Caco-2 (cell line): Measurements from ENCODE around the gene FLAD1. TPM values are rescaled to one million over a fixed set of nuclear protein-coding genes. Genes with fewer than 3 reads are reported as not detected.

Source experiments
- BruUV-seq: library from RNA; stranded (reverse); fragments of 400-500 nt; replicated peaks from 2 replicates; lab custom pipeline; 2021; lab: Mats Ljungman, UMichigan
- CTCF ChIA-PET: fragments of 300-600 bp; sonication (Branson Sonifier 250); formaldehyde crosslinking; loops from one replicate; lab custom pipeline; 2022; ENCODE audit warnings: antibody characterized with exemption; lab: Charles Lee
- POLR2A ChIA-PET: fragments of 300-600 bp; sonication (Branson Sonifier 250); formaldehyde crosslinking; loops from one replicate; lab custom pipeline; 2022; ENCODE audit warnings: antibody characterized with exemption; lab: Charles Lee
- DNase-seq, 2 experiments: peaks; one replicate each; pipeline versions ENCODE4 v3.0.0 to v3.0.0-alpha.2; 2020 to 2022
- H3K27me3 ChIP-seq: replicated peaks from 2 replicates; pipeline ENCODE4 v1.6.0; 2011; ENCODE audit warnings: low read length; ENCODE audit not compliant: control insufficient read depth, insufficient read depth
- H3K36me3 ChIP-seq: 2 replicates; pipeline ENCODE4 v1.5.1; 2011; ENCODE audit warnings: low read length; ENCODE audit not compliant: control insufficient read depth, insufficient read depth
- H3K4me1 ChIP-seq: fragments of 250-450 bp; sonication (Bioruptor Pico); 2 replicates; pipeline ENCODE4 v1.5.1; 2020; ENCODE audit warnings: mild to moderate bottlenecking
- H3K4me3 ChIP-seq: 2 replicates; pipeline ENCODE4 v1.5.1; 2011; ENCODE audit warnings: low read depth, mild to moderate bottlenecking, control low read depth, low read length
- H3K9me3 ChIP-seq: fragments of 250-450 bp; sonication (Bioruptor Pico); 2 replicates; pipeline ENCODE4 v1.5.1; 2020; ENCODE audit warnings: mild to moderate bottlenecking, moderate library complexity
- H3K27ac Mint-ChIP-seq: one replicate; pipeline ENCODE4 v1.8.0; 2022; ENCODE audit warnings: mixed read lengths; ENCODE audit not compliant: unreplicated experiment
- H3K27me3 Mint-ChIP-seq: one replicate; pipeline ENCODE4 v1.8.0; 2022; ENCODE audit warnings: mixed read lengths; ENCODE audit not compliant: insufficient read depth, unreplicated experiment
- H3K36me3 Mint-ChIP-seq: one replicate; pipeline ENCODE4 v1.8.0; 2022; ENCODE audit warnings: mild to moderate bottlenecking, mixed read lengths; ENCODE audit not compliant: insufficient read depth, unreplicated experiment
- H3K4me1 Mint-ChIP-seq: one replicate; pipeline ENCODE4 v1.8.0; 2022; ENCODE audit warnings: low read depth, mixed read lengths; ENCODE audit not compliant: unreplicated experiment
- H3K4me3 Mint-ChIP-seq: one replicate; pipeline ENCODE4 v1.8.0; 2022; ENCODE audit warnings: mild to moderate bottlenecking, moderate library complexity, mixed read lengths; ENCODE audit not compliant: unreplicated experiment
- H3K9me3 Mint-ChIP-seq: one replicate; pipeline ENCODE4 v1.8.0; 2022; ENCODE audit warnings: mixed read lengths; ENCODE audit not compliant: unreplicated experiment
- intact Hi-C: fragments of 100-400 bp; cut with micrococcal nuclease; formaldehyde crosslinking; loops from one replicate; pipeline ENCODE4 v1.10.0; 2022; ENCODE audit not compliant: unreplicated experiment
- total RNA-seq: library from RNA; stranded (reverse); gene quantifications from 2 replicates; pipeline ENCODE4 v1.2.3, GENCODE V29; 2022
- TF ChIP-seq, protein P1 (sequence below), 2 experiments: fragments of 200-600 bp in 1 of 2; IDR thresholded peaks; 1 replicate in 1 of 2; 2 replicates in 1 of 2; pipeline versions ENCODE4 v1.5.1 to v1.8.0; 2011 to 2022; ENCODE audit warnings: antibody characterized with exemption in 1 of 2, control low read depth in 1 of 2, inconsistent platforms in 1 of 2, low read depth in 1 of 2, low read length in 1 of 2, mild to moderate bottlenecking in 1 of 2, moderate library complexity in 1 of 2; ENCODE audit not compliant: insufficient read depth in 1 of 2, severe bottlenecking in 1 of 2, unreplicated experiment in 1 of 2

The FLAD1 gene
- total RNA-seq, 1 experiment from 2014 or later, result 51.3 TPM

DNA sequence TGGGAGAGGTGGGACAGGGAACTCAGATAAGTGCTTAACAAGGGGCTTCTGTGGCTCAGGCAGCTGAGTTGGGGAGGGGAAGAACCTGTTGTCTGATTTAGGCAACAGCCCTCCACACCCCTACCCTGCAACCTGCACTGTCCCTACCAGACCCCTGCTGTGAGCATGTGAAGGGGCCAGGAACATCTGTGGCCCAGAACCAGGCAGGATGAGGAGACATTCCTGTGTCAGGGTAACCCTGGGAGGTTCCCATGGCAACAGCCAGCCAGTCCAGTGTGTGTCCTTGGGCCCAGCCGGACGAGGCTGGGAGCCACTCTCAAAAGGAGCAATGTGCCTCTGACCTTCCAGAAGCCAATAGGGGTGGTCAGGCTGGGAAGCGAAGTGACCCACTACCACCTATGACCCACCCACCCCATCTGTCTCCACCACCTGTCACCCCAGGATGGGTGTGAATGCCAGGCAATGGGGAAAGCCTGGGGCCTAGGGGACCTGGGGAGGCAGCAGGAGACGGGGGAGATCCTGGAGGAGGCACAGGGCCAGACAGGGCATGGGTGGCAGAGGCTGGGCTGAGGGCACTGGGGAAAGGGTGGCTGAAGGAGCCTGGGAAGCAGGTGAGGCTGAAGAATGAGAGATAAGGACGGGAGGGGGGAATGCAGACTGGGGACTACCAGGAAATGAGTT, 41.7 kb upstream of the FLAD1 start:
- no peak overlapping the region for H3K4me3 ChIP-seq
- CTCF ChIA-PET, result interaction anchor here (0.6 kb wide), 1 partner anchor 32 kb away, joined by 3 read pairs; no protein-coding TSS in a partner anchor
- no peaks in the 10 kb centered on the region for H3K36me3 ChIP-seq
- no peaks in the 10 kb centered on the region for H3K27me3 ChIP-seq
- intact Hi-C loops, result no loop called here
- peaks cover 31% of the 10 kb centered on the region for H3K4me1 Mint-ChIP-seq
- H3K4me1 ChIP-seq, result peaks cover 13% of the 10 kb centered on the region
- TF ChIP-seq, protein P1, sequence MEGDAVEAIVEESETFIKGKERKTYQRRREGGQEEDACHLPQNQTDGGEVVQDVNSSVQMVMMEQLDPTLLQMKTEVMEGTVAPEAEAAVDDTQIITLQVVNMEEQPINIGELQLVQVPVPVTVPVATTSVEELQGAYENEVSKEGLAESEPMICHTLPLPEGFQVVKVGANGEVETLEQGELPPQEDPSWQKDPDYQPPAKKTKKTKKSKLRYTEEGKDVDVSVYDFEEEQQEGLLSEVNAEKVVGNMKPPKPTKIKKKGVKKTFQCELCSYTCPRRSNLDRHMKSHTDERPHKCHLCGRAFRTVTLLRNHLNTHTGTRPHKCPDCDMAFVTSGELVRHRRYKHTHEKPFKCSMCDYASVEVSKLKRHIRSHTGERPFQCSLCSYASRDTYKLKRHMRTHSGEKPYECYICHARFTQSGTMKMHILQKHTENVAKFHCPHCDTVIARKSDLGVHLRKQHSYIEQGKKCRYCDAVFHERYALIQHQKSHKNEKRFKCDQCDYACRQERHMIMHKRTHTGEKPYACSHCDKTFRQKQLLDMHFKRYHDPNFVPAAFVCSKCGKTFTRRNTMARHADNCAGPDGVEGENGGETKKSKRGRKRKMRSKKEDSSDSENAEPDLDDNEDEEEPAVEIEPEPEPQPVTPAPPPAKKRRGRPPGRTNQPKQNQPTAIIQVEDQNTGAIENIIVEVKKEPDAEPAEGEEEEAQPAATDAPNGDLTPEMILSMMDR (IDR thresholded peaks at IDR 0.05; ENCODE audit: insufficient read depth in 1 of 2, low read depth in 1 of 2, low read length in 1 of 2, severe bottlenecking in 1 of 2, unreplicated experiment in 1 of 2), result no peak
- no peaks in the 10 kb centered on the region for H3K9me3 Mint-ChIP-seq
- H3K27me3 Mint-ChIP-seq, result no peaks in the 10 kb centered on the region
- peak overlapping the region; percentile 53 for H3K27ac Mint-ChIP-seq
- no peak for DNase-seq
- peaks cover 19% of the 10 kb centered on the region for H3K36me3 Mint-ChIP-seq
- H3K9me3 ChIP-seq, result no peaks in the 10 kb centered on the region
- POLR2A ChIA-PET, result no interaction called here
- no TSS peak for BruUV-seq
- H3K4me3 Mint-ChIP-seq, result no peak overlapping the region

DNA sequence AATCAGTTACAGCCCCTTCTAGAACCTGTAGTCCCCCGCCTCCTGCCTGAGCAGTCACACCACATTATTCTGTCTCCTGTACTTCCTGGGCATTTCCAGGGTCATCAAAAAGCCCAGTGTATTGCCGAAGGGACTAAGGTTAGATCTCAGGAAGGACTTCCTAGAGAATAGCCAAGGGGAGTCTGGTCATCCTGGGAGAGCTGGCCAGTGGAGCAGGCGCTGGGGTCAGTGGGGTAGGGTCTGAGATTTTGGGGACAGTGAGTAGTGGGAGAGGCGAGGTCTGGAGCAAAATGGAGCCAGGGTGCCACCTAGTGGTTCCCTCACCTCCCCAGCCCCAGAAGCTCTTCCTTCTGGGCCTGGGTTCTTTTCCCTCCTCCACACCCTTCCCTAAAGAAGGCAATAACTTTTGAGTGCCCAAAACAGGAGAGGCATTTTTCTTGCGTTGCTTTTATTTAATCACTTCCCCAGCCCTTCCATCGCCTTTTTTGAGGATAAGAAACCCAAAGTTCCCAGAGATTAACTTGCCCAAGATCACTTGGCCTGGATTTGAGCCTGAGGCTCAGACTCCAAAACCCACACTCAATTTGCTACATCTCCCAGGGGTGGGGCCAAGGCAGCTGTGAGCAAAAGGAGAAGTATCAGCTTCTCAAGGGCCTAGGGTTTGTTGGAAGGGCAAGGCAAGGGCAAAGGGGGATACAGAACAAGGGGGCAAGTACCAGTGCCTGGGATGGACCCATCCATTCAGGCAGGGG, 39.3 kb upstream of the FLAD1 start:
- Mint-ChIP-seq H3K36me3 (no peaks in the 10 kb centered on the region), H3K27ac (no peak overlapping the region), H3K4me3 (no peak overlapping the region), H3K27me3 (no peaks in the 10 kb centered on the region), H3K4me1 (peaks cover 19% of the 10 kb centered on the region), H3K9me3 (no peaks in the 10 kb centered on the region)
- TF ChIP-seq, protein P1 (IDR thresholded peaks at IDR 0.05; ENCODE audit: insufficient read depth in 1 of 2, low read depth in 1 of 2, low read length in 1 of 2, severe bottlenecking in 1 of 2, unreplicated experiment in 1 of 2), result peak; percentile 85 to 86
- no TSS peak for BruUV-seq
- H3K4me1 ChIP-seq, result peaks cover 13% of the 10 kb centered on the region
- H3K9me3 ChIP-seq, result no peaks in the 10 kb centered on the region
- intact Hi-C loops, result loop anchor here (2.0 kb wide), 1 partner anchor 37 kb away; no protein-coding TSS in a partner anchor
- H3K4me3 ChIP-seq, result no peak overlapping the region
- DNase-seq, result peak in 1 of 2 experiments; percentile 65
- POLR2A ChIA-PET, result interaction anchor here (0.5 to 1.7 kb wide), 5 partner anchors 11 to 384 kb away, joined by 3 to 6 read pairs (median 3); partner anchors contain the start of gene PBXIP1
- no peaks in the 10 kb centered on the region for H3K27me3 ChIP-seq
- H3K36me3 ChIP-seq, result no peaks in the 10 kb centered on the region
- CTCF ChIA-PET, result interaction anchor here (0.6 to 1.4 kb wide), 9 partner anchors 8 to 245 kb away, joined by 3 to 12 read pairs (median 3); no protein-coding TSS in a partner anchor
